Subcutaneous adipose tissue (tissue), 4 donors: ENCODE results near the gene CHD5. TPM values are rescaled to one million over a fixed set of nuclear protein-coding genes. Genes with fewer than 3 reads are reported as not detected.

ENCODE experiments used
- total RNA-seq, 4 donors: library from RNA; depleted of rRNA; stranded (reverse); fragments of >200 nt; gene quantifications; one replicate each; pipeline ENCODE4 v1.1.0, GENCODE V29; 2016
- TF ChIP-seq, protein P1 (sequence below): fragments of 450-650 bp; IDR thresholded peaks from one replicate; pipeline ENCODE4 v1.5.1; 2016; ENCODE audit warnings: low read depth, mild to moderate bottlenecking, control low read depth, antibody characterized with exemption, moderate library complexity

Gene CHD5
- total RNA-seq, 4 donors from 2014 or later: 0.19 to 0.49 (median 0.22) TPM; not detected in 1

DNA sequence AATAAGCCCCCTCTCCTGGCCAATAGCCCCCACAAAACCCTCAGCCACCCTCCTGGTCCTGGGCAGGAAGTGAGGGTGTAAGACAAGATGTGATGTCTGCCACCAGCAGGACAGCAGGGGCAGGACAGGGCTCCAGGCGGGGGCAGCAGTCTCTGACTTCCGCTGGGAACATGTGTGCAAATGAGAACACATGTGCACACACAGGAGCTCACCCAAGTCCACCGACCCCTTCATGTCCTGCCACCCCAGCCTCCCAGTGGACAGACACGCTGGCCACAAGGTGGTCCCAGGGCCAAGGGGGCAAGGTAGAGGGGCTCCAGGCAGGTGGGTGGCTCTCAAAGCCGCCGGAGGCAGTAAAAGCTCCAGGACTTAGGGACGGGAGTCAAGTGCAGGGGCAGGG lies 74.4 kb downstream of the CHD5 start:
- TF ChIP-seq, protein P1, sequence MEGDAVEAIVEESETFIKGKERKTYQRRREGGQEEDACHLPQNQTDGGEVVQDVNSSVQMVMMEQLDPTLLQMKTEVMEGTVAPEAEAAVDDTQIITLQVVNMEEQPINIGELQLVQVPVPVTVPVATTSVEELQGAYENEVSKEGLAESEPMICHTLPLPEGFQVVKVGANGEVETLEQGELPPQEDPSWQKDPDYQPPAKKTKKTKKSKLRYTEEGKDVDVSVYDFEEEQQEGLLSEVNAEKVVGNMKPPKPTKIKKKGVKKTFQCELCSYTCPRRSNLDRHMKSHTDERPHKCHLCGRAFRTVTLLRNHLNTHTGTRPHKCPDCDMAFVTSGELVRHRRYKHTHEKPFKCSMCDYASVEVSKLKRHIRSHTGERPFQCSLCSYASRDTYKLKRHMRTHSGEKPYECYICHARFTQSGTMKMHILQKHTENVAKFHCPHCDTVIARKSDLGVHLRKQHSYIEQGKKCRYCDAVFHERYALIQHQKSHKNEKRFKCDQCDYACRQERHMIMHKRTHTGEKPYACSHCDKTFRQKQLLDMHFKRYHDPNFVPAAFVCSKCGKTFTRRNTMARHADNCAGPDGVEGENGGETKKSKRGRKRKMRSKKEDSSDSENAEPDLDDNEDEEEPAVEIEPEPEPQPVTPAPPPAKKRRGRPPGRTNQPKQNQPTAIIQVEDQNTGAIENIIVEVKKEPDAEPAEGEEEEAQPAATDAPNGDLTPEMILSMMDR: no peak

DNA sequence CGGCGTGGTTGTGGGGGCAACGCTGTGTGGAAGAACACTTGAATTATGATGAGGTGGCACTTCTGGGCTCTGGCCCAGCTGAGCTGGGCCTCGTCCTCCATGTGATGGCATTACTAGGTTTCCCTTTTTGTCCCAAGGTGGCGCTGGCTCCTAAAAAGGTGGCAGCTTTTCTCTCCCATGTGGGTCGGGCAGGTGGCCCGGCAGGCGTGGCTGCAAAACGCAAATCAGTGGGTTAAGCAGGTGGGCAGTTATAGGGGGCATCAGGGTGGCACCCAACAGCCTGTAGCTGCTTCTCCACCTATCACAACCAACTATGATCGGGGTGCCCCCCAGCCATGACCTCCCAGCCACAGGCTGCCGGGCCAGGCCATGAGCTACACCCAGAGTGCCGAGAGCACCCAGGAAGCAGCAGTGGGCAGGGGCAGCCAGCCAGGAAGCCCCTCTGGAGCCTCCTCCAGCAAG lies 74.9 kb downstream of the CHD5 start:
- TF ChIP-seq, protein P1: no peak

GRCh38 chr1:6104631-6105030 lies 75.5 kb downstream of the CHD5 start:
- TF ChIP-seq, protein P1: no peak

DNA sequence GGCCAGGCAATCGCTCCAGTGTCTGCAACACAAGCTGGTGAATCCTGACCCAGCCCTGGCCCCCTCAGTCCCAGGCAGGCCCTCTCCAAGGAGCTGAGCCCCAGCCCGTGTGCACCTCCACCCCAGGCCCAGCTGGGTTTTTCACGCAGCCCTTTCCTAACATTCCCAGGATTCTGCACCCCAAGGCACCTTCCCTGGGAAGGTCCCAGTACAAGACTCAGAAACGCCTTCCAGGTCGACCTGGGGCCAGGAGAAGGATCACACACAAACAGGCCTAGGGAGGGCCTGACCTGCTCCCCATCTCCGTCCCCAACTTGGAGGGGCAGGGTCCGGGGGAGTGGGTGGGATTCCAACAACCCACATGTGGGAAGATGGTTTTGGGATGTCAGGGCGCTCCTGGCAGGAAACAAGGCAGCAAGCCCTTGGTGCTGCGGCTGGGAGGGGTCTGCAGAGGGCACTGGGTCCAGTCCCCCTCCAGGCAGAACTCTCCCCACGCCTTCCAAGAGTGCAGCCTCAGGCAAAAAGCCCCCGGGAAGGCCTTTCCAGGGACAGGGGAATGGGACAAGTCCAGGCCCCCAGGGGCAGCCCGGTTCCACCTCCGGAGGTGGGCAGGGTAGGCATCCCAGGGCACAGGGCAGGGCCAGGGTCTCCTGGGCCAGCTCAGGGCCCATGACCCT lies 76.1 kb downstream of the CHD5 start:
- TF ChIP-seq, protein P1: no peak

- TF ChIP-seq, protein P1: no peak
Measured at GRCh38 chr1:6103111-6103853, 76.8 kb downstream of the CHD5 start.

GRCh38 chr1:6102532-6102845 lies 77.6 kb downstream of the CHD5 start:
- TF ChIP-seq, protein P1: no peak

GRCh38 chr1:6101826-6102531 lies 78.1 kb downstream of the CHD5 start:
- TF ChIP-seq, protein P1: no peak
